Measurements from ENCODE around the gene ZNF430.

GRCh38 chr19:21022996-21023395 is 2.5 kb downstream of the ZNF430 start:
- TF ChIP-seq, protein P1, sequence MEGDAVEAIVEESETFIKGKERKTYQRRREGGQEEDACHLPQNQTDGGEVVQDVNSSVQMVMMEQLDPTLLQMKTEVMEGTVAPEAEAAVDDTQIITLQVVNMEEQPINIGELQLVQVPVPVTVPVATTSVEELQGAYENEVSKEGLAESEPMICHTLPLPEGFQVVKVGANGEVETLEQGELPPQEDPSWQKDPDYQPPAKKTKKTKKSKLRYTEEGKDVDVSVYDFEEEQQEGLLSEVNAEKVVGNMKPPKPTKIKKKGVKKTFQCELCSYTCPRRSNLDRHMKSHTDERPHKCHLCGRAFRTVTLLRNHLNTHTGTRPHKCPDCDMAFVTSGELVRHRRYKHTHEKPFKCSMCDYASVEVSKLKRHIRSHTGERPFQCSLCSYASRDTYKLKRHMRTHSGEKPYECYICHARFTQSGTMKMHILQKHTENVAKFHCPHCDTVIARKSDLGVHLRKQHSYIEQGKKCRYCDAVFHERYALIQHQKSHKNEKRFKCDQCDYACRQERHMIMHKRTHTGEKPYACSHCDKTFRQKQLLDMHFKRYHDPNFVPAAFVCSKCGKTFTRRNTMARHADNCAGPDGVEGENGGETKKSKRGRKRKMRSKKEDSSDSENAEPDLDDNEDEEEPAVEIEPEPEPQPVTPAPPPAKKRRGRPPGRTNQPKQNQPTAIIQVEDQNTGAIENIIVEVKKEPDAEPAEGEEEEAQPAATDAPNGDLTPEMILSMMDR (IDR thresholded peaks at IDR 0.05): no peak
- TF ChIP-seq POLR2A (IDR thresholded peaks at IDR 0.05): no peak

Measured in Peyer's patch (tissue), 4 donors.